ENCODE data around the gene GGA2. TPM values are rescaled to one million over a fixed set of nuclear protein-coding genes. Genes with fewer than 3 reads are reported as not detected.

The GGA2 gene
- total RNA-seq, 6 donors from 2014 or later, result 84.4 to 197 (median 164) TPM

- DNase-seq (no peak), ATAC-seq (ENCODE audit: low FRiP score in 2 of 2) (no peak)
- Histone ChIP-seq H3K27me3 (no peaks in the 10 kb centered on the region), H3K36me3 (no peaks in the 10 kb centered on the region), H3K9me3 (no peaks in the 10 kb centered on the region), H3K4me1 (peaks cover 45 to 65% (median 48%) of the 10 kb centered on the region in 4 donors), H3K27ac (peak overlapping the region in 3 of 4 donors; percentile 30 to 92 (median 86)), H3K4me3 (peak overlapping the region; percentile 79 to 99 (median 90))
- WGBS, 2 donors, result 14 to 22% methylated on average over 28 of the region's 28 CpGs
- TF ChIP-seq EP300 (IDR thresholded peaks at IDR 0.05) (no peak), CTCF (IDR thresholded peaks at IDR 0.05) (no peak), POLR2AphosphoS5 (IDR thresholded peaks at IDR 0.05) (no peak), POLR2A (IDR thresholded peaks at IDR 0.05) (no peak)
Measured at GRCh38 chr16:23508589-23509440, 1.5 kb downstream of the GGA2 start.

GRCh38 chr16:23506606-23506994 lies 3.7 kb downstream of the GGA2 start:
- 91 to 96% methylated on average over 8 of the region's 8 CpGs for WGBS, 2 donors
- H3K36me3 ChIP-seq, result no peaks in the 10 kb centered on the region
- ATAC-seq (ENCODE audit: low FRiP score in 2 of 2) (no peak), DNase-seq (no peak)
- H3K27me3 ChIP-seq, result no peaks in the 10 kb centered on the region
- no peak overlapping the region for H3K4me3 ChIP-seq
- no peak for TF ChIP-seq CTCF (IDR thresholded peaks at IDR 0.05)
- no peak for TF ChIP-seq EP300 (IDR thresholded peaks at IDR 0.05)
- TF ChIP-seq POLR2A (IDR thresholded peaks at IDR 0.05), result no peak
- no peak for TF ChIP-seq POLR2AphosphoS5 (IDR thresholded peaks at IDR 0.05)
- no peaks in the 10 kb centered on the region for H3K9me3 ChIP-seq
- no peak overlapping the region for H3K27ac ChIP-seq
- H3K4me1 ChIP-seq, result peaks cover 56 to 84% (median 62%) of the 10 kb centered on the region in 4 donors

- Histone ChIP-seq H3K9me3 (no peaks in the 10 kb centered on the region), H3K4me1 (peaks cover 61 to 84% (median 68%) of the 10 kb centered on the region in 4 donors), H3K36me3 (no peaks in the 10 kb centered on the region), H3K27me3 (no peaks in the 10 kb centered on the region), H3K27ac (peak overlapping the region in 2 of 4 donors; percentile 63 to 73), H3K4me3 (no peak overlapping the region)
- 80 to 82% methylated on average over 7 of the region's 7 CpGs for WGBS, 2 donors
- no peak for TF ChIP-seq POLR2A (IDR thresholded peaks at IDR 0.05)
- no peak for TF ChIP-seq CTCF (IDR thresholded peaks at IDR 0.05)
- TF ChIP-seq POLR2AphosphoS5 (IDR thresholded peaks at IDR 0.05), result no peak
- TF ChIP-seq EP300 (IDR thresholded peaks at IDR 0.05), result no peak
- DNase-seq (no peak), ATAC-seq (ENCODE audit: low FRiP score in 2 of 2) (no peak)
Measured at GRCh38 chr16:23505671-23506605, 4.4 kb downstream of the GGA2 start.

GRCh38 chr16:23505180-23505665 lies 5.1 kb downstream of the GGA2 start:
- peaks cover 67 to 86% (median 75%) of the 10 kb centered on the region in 4 donors for H3K4me1 ChIP-seq
- H3K4me3 ChIP-seq, result no peak overlapping the region
- WGBS, 2 donors, result 92% methylated on average over 8 to 9 of the region's 9 CpGs
- DNase-seq (no peak), ATAC-seq (ENCODE audit: low FRiP score in 2 of 2) (no peak)
- H3K36me3 ChIP-seq, result peaks cover 0 to 3% (median 0%) of the 10 kb centered on the region in 4 donors
- H3K27ac ChIP-seq, result peak overlapping the region; percentile 63 to 77 (median 69)
- H3K9me3 ChIP-seq, result no peaks in the 10 kb centered on the region
- TF ChIP-seq POLR2A (IDR thresholded peaks at IDR 0.05) (no peak), CTCF (IDR thresholded peaks at IDR 0.05) (no peak), EP300 (IDR thresholded peaks at IDR 0.05) (no peak), POLR2AphosphoS5 (IDR thresholded peaks at IDR 0.05) (no peak)
- no peaks in the 10 kb centered on the region for H3K27me3 ChIP-seq
